ENCODE measurements around the gene RASAL3.

DNA sequence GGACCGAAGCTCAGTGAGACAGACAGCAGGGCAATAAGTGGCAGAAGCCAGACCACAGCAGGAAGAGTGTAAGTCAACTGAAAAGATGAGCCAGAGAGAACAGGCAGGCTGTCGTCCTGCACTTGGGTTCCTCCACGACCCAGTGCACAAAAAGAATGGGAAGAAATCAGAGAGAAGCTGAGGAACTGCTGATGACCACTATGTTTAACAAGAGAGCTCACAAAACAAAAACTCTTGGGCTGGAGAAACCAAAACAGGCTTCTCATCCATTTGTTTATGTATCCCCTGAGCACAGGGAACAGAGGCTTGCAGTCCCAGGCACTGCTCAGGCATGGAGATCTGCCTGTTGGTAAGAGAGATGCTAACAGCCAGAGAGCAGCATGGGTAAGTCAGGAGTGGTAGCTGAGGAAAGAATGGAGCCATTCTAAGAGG, 59.5 kb downstream of the RASAL3 start:
- TF ChIP-seq, protein P1, sequence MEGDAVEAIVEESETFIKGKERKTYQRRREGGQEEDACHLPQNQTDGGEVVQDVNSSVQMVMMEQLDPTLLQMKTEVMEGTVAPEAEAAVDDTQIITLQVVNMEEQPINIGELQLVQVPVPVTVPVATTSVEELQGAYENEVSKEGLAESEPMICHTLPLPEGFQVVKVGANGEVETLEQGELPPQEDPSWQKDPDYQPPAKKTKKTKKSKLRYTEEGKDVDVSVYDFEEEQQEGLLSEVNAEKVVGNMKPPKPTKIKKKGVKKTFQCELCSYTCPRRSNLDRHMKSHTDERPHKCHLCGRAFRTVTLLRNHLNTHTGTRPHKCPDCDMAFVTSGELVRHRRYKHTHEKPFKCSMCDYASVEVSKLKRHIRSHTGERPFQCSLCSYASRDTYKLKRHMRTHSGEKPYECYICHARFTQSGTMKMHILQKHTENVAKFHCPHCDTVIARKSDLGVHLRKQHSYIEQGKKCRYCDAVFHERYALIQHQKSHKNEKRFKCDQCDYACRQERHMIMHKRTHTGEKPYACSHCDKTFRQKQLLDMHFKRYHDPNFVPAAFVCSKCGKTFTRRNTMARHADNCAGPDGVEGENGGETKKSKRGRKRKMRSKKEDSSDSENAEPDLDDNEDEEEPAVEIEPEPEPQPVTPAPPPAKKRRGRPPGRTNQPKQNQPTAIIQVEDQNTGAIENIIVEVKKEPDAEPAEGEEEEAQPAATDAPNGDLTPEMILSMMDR (IDR thresholded peaks at IDR 0.05), result no peak
- no peak for TF ChIP-seq ZFX (IDR thresholded peaks at IDR 0.05; ENCODE audit: borderline replicate concordance)
